ENCODE data around the gene FCRL5. TPM values are rescaled to one million over a fixed set of nuclear protein-coding genes. Genes with fewer than 3 reads are reported as not detected.

Gene FCRL5
- total RNA-seq, 1 experiment from 2014 or later, result not detected

- Mint-ChIP-seq H3K27ac (ENCODE audit: unreplicated experiment) (no peak overlapping the region), H3K27me3 (ENCODE audit: unreplicated experiment) (peaks cover 36% of the 10 kb centered on the region), H3K9me3 (ENCODE audit: low read depth, unreplicated experiment) (no peaks in the 10 kb centered on the region), H3K36me3 (ENCODE audit: insufficient read depth, unreplicated experiment) (no peaks in the 10 kb centered on the region), H3K4me3 (ENCODE audit: low read depth, unreplicated experiment) (no peak overlapping the region), H3K4me1 (ENCODE audit: low read depth, unreplicated experiment) (no peaks in the 10 kb centered on the region)
- intact Hi-C loops (cut with micrococcal nuclease; ENCODE audit: unreplicated experiment), result loop anchor here (10.0 kb wide), 1 partner anchor 399 kb away; no protein-coding TSS in a partner anchor
- BruUV-seq (replicated peaks), result no TSS peak
- DNase-seq, result no peak
- no peak for TF ChIP-seq CTCF (IDR thresholded peaks at IDR 0.05; ENCODE audit: unreplicated experiment)
- CTCF ChIA-PET, result interaction anchor here (0.6 to 2.1 kb wide), 4 partner anchors 12 to 113 kb away, joined by 3 to 7 read pairs (median 4); no protein-coding TSS in a partner anchor
Observed at GRCh38 chr1:157483635-157484034, 68.7 kb downstream of the FCRL5 start.

- Mint-ChIP-seq H3K4me3 (ENCODE audit: low read depth, unreplicated experiment) (no peak overlapping the region), H3K9me3 (ENCODE audit: low read depth, unreplicated experiment) (no peaks in the 10 kb centered on the region), H3K27me3 (ENCODE audit: unreplicated experiment) (peaks cover 36% of the 10 kb centered on the region), H3K36me3 (ENCODE audit: insufficient read depth, unreplicated experiment) (no peaks in the 10 kb centered on the region), H3K4me1 (ENCODE audit: low read depth, unreplicated experiment) (no peaks in the 10 kb centered on the region), H3K27ac (ENCODE audit: unreplicated experiment) (no peak overlapping the region)
- intact Hi-C loops (cut with micrococcal nuclease; ENCODE audit: unreplicated experiment), result loop anchor here (10.0 kb wide), 1 partner anchor 398 kb away; no protein-coding TSS in a partner anchor
- no peak for TF ChIP-seq CTCF (IDR thresholded peaks at IDR 0.05; ENCODE audit: unreplicated experiment)
- BruUV-seq (replicated peaks), result no TSS peak
- CTCF ChIA-PET, result interaction anchor here (2.1 kb wide), 1 partner anchor 112 kb away, joined by 7 read pairs; no protein-coding TSS in a partner anchor
- DNase-seq, result no peak
Observed at GRCh38 chr1:157482717-157483116, 69.6 kb downstream of the FCRL5 start.

GRCh38 chr1:157482174-157482573 lies 70.1 kb downstream of the FCRL5 start:
- Mint-ChIP-seq H3K36me3 (ENCODE audit: insufficient read depth, unreplicated experiment) (no peaks in the 10 kb centered on the region), H3K9me3 (ENCODE audit: low read depth, unreplicated experiment) (no peaks in the 10 kb centered on the region), H3K27ac (ENCODE audit: unreplicated experiment) (no peak overlapping the region), H3K4me1 (ENCODE audit: low read depth, unreplicated experiment) (no peaks in the 10 kb centered on the region), H3K27me3 (ENCODE audit: unreplicated experiment) (peaks cover 36% of the 10 kb centered on the region), H3K4me3 (ENCODE audit: low read depth, unreplicated experiment) (no peak overlapping the region)
- no peak for TF ChIP-seq CTCF (IDR thresholded peaks at IDR 0.05; ENCODE audit: unreplicated experiment)
- no TSS peak for BruUV-seq (replicated peaks)
- intact Hi-C loops (cut with micrococcal nuclease; ENCODE audit: unreplicated experiment), result loop anchor here (10.0 kb wide), 1 partner anchor 397 kb away; no protein-coding TSS in a partner anchor
- CTCF ChIA-PET, result no interaction called here
- DNase-seq, result no peak

GRCh38 chr1:157478030-157478429 lies 74.3 kb downstream of the FCRL5 start:
- intact Hi-C loops (cut with micrococcal nuclease; ENCODE audit: unreplicated experiment), result no loop called here
- Mint-ChIP-seq H3K9me3 (ENCODE audit: low read depth, unreplicated experiment) (no peaks in the 10 kb centered on the region), H3K27me3 (ENCODE audit: unreplicated experiment) (peaks cover 23% of the 10 kb centered on the region), H3K27ac (ENCODE audit: unreplicated experiment) (no peak overlapping the region), H3K4me3 (ENCODE audit: low read depth, unreplicated experiment) (no peak overlapping the region), H3K4me1 (ENCODE audit: low read depth, unreplicated experiment) (no peaks in the 10 kb centered on the region), H3K36me3 (ENCODE audit: insufficient read depth, unreplicated experiment) (no peaks in the 10 kb centered on the region)
- DNase-seq, result no peak
- no TSS peak for BruUV-seq (replicated peaks)
- no peak for TF ChIP-seq CTCF (IDR thresholded peaks at IDR 0.05; ENCODE audit: unreplicated experiment)
- CTCF ChIA-PET, result no interaction called here
